Measurements from ENCODE around the gene PLEKHG3.

DNA sequence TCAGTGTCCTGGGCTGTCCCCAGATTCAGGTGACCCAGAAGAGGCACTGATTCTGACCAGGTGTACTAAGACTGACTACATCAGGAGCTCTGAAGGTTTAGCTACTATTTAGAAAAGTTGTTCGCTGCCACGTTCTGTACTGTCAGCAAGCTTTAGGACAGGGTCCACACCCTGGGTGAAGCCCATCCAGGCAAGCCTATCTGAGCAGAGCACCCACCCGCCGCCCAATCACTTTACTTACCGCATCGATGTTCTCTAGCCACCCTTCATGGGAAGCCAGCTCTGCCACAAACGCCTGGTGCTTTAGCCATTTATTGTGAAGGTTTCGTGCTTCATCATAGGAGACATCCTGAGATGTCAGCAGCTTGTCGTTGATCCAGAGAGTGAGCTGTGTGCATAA is 79.8 kb downstream of the PLEKHG3 start:
- TF ChIP-seq, protein P1, sequence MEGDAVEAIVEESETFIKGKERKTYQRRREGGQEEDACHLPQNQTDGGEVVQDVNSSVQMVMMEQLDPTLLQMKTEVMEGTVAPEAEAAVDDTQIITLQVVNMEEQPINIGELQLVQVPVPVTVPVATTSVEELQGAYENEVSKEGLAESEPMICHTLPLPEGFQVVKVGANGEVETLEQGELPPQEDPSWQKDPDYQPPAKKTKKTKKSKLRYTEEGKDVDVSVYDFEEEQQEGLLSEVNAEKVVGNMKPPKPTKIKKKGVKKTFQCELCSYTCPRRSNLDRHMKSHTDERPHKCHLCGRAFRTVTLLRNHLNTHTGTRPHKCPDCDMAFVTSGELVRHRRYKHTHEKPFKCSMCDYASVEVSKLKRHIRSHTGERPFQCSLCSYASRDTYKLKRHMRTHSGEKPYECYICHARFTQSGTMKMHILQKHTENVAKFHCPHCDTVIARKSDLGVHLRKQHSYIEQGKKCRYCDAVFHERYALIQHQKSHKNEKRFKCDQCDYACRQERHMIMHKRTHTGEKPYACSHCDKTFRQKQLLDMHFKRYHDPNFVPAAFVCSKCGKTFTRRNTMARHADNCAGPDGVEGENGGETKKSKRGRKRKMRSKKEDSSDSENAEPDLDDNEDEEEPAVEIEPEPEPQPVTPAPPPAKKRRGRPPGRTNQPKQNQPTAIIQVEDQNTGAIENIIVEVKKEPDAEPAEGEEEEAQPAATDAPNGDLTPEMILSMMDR (conservative IDR thresholded peaks at IDR 0.05 in 1 of 2, IDR thresholded peaks at IDR 0.05 in 1 of 2; ENCODE audit: extremely low read depth in 1 of 2, insufficient read depth in 1 of 2, low read depth in 1 of 2, low read length in 2 of 2) = no peak
- TF ChIP-seq EZH2 (IDR thresholded peaks at IDR 0.05; ENCODE audit: borderline replicate concordance, low read length) = no peak
